ENCODE data around the gene SYT1.

DNA sequence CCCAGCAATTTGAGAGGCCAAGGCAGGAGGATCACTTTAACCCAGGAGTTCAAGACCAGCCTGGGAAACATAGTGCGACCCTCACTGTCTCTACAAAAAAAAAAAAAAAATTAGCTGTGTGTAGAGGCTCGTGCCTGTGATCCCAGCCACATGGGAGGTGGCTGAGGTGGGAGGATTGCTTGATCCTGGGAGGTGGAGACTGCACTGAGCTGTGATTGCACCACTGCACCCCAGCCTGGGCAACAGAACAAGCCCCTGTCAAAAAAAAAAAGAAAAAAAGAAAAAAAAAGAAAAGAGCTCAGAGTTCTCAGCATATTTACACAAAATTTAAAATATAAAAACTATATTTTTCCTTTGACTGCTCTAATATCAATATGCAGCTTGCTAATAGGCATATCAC lies 260.8 kb downstream of the SYT1 start:
- TF ChIP-seq ZNF8 (CRISPR knock-in tag; IDR thresholded peaks at IDR 0.05) (no peak), ZFP3 (CRISPR knock-in tag; IDR thresholded peaks at IDR 0.05) (no peak), ARNTL (CRISPR knock-in tag; IDR thresholded peaks at IDR 0.05; ENCODE audit: borderline replicate concordance, low read depth) (no peak), ISL1 (CRISPR knock-in tag; IDR thresholded peaks at IDR 0.05) (no peak), CSDC2 (CRISPR knock-in tag; IDR thresholded peaks at IDR 0.05) (no peak)
- TF ChIP-seq, protein P1, sequence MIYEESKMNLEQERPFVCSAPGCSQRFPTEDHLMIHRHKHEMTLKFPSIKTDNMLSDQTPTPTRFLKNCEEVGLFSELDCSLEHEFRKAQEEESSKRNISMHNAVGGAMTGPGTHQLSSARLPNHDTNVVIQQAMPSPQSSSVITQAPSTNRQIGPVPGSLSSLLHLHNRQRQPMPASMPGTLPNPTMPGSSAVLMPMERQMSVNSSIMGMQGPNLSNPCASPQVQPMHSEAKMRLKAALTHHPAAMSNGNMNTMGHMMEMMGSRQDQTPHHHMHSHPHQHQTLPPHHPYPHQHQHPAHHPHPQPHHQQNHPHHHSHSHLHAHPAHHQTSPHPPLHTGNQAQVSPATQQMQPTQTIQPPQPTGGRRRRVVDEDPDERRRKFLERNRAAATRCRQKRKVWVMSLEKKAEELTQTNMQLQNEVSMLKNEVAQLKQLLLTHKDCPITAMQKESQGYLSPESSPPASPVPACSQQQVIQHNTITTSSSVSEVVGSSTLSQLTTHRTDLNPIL (CRISPR knock-in tag; IDR thresholded peaks at IDR 0.05; ENCODE audit: low read depth), result no peak

Data from SK-N-SH treated with all-trans-retinoic acid at 6 μM for 48 hours (cell line).